ENCODE data around the gene ATRN. TPM values are rescaled to one million over a fixed set of nuclear protein-coding genes. Genes with fewer than 3 reads are reported as not detected.

ATRN gene
- total and polyA plus RNA-seq, 2 of the 8 experiments (the other 6 are each of a cell fraction or from before 2014, with no cell fraction given) = 12.0 to 17.4 TPM

- TF ChIP-seq RBBP5 (IDR thresholded peaks at IDR 0.05; ENCODE audit: borderline replicate concordance, low read depth, low read length) (no peak), HDAC6 (IDR thresholded peaks at IDR 0.05; ENCODE audit: low read depth, low read length) (no peak), POLR2A (IDR thresholded peaks at IDR 0.05; ENCODE audit: control extremely low read depth in 1 of 2, low read depth in 2 of 2, low read length in 2 of 2) (no peak), RFX5 (IDR thresholded peaks at IDR 0.05; ENCODE audit: borderline replicate concordance, low read depth, low read length) (no peak), TAF1 (IDR thresholded peaks at IDR 0.05; ENCODE audit: low read depth, low read length) (no peak), JUND (IDR thresholded peaks at IDR 0.05; ENCODE audit: low read length) (no peak)
- TF ChIP-seq, protein P1, sequence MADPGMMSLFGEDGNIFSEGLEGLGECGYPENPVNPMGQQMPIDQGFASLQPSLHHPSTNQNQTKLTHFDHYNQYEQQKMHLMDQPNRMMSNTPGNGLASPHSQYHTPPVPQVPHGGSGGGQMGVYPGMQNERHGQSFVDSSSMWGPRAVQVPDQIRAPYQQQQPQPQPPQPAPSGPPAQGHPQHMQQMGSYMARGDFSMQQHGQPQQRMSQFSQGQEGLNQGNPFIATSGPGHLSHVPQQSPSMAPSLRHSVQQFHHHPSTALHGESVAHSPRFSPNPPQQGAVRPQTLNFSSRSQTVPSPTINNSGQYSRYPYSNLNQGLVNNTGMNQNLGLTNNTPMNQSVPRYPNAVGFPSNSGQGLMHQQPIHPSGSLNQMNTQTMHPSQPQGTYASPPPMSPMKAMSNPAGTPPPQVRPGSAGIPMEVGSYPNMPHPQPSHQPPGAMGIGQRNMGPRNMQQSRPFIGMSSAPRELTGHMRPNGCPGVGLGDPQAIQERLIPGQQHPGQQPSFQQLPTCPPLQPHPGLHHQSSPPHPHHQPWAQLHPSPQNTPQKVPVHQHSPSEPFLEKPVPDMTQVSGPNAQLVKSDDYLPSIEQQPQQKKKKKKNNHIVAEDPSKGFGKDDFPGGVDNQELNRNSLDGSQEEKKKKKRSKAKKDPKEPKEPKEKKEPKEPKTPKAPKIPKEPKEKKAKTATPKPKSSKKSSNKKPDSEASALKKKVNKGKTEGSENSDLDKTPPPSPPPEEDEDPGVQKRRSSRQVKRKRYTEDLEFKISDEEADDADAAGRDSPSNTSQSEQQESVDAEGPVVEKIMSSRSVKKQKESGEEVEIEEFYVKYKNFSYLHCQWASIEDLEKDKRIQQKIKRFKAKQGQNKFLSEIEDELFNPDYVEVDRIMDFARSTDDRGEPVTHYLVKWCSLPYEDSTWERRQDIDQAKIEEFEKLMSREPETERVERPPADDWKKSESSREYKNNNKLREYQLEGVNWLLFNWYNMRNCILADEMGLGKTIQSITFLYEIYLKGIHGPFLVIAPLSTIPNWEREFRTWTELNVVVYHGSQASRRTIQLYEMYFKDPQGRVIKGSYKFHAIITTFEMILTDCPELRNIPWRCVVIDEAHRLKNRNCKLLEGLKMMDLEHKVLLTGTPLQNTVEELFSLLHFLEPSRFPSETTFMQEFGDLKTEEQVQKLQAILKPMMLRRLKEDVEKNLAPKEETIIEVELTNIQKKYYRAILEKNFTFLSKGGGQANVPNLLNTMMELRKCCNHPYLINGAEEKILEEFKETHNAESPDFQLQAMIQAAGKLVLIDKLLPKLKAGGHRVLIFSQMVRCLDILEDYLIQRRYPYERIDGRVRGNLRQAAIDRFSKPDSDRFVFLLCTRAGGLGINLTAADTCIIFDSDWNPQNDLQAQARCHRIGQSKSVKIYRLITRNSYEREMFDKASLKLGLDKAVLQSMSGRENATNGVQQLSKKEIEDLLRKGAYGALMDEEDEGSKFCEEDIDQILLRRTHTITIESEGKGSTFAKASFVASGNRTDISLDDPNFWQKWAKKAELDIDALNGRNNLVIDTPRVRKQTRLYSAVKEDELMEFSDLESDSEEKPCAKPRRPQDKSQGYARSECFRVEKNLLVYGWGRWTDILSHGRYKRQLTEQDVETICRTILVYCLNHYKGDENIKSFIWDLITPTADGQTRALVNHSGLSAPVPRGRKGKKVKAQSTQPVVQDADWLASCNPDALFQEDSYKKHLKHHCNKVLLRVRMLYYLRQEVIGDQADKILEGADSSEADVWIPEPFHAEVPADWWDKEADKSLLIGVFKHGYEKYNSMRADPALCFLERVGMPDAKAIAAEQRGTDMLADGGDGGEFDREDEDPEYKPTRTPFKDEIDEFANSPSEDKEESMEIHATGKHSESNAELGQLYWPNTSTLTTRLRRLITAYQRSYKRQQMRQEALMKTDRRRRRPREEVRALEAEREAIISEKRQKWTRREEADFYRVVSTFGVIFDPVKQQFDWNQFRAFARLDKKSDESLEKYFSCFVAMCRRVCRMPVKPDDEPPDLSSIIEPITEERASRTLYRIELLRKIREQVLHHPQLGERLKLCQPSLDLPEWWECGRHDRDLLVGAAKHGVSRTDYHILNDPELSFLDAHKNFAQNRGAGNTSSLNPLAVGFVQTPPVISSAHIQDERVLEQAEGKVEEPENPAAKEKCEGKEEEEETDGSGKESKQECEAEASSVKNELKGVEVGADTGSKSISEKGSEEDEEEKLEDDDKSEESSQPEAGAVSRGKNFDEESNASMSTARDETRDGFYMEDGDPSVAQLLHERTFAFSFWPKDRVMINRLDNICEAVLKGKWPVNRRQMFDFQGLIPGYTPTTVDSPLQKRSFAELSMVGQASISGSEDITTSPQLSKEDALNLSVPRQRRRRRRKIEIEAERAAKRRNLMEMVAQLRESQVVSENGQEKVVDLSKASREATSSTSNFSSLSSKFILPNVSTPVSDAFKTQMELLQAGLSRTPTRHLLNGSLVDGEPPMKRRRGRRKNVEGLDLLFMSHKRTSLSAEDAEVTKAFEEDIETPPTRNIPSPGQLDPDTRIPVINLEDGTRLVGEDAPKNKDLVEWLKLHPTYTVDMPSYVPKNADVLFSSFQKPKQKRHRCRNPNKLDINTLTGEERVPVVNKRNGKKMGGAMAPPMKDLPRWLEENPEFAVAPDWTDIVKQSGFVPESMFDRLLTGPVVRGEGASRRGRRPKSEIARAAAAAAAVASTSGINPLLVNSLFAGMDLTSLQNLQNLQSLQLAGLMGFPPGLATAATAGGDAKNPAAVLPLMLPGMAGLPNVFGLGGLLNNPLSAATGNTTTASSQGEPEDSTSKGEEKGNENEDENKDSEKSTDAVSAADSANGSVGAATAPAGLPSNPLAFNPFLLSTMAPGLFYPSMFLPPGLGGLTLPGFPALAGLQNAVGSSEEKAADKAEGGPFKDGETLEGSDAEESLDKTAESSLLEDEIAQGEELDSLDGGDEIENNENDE (IDR thresholded peaks at IDR 0.05; ENCODE audit: insufficient replicate concordance, low read length) = no peak
These were observed 159.6 kb downstream of the ATRN start (continued) for GRCh38 chr20:3630429-3630828.

All from H1 (cell line).